Stimulated activated CD4-positive, alpha-beta T cell treated with anti-CD3 and anti-CD28 coated beads, Interleukin-12 subunit alpha, Interleukin-12 subunit beta, amount 100 ng/mL, for 24 hours (primary cell): ENCODE results near the gene ARHGEF10L.

Experiments used
- DNase-seq, 2 experiments: peaks; one replicate each; pipeline ENCODE4 v3.0.0-alpha.2; 2020; ENCODE audit warnings: low read depth in 2 of 2

The ARHGEF10L gene

GRCh38 chr1:17594026-17594425 is 54.5 kb downstream of the ARHGEF10L start:
- no peak for DNase-seq

GRCh38 chr1:17594690-17595601 is 55.4 kb downstream of the ARHGEF10L start:
- no peak for DNase-seq

- no peak for DNase-seq
These were observed 56.1 kb downstream of the ARHGEF10L start for GRCh38 chr1:17595602-17595925.

GRCh38 chr1:17596186-17596585 is 56.7 kb downstream of the ARHGEF10L start:
- DNase-seq = no peak

GRCh38 chr1:17596651-17597509 is 57.4 kb downstream of the ARHGEF10L start:
- DNase-seq = no peak

GRCh38 chr1:17597651-17598050 is 58.2 kb downstream of the ARHGEF10L start:
- no peak for DNase-seq

GRCh38 chr1:17598251-17598650 is 58.8 kb downstream of the ARHGEF10L start:
- DNase-seq = no peak

GRCh38 chr1:17599291-17599953 is 59.9 kb downstream of the ARHGEF10L start:
- no peak for DNase-seq

- DNase-seq = no peak
These were observed 60.4 kb downstream of the ARHGEF10L start for GRCh38 chr1:17599954-17600300.

GRCh38 chr1:17600321-17600720 is 60.8 kb downstream of the ARHGEF10L start:
- DNase-seq = no peak

- DNase-seq = no peak
These were observed 62.3 kb downstream of the ARHGEF10L start for GRCh38 chr1:17601643-17602382.

GRCh38 chr1:17603091-17603841 is 63.8 kb downstream of the ARHGEF10L start:
- DNase-seq = no peak

- no peak for DNase-seq
These were observed 66.3 kb downstream of the ARHGEF10L start for GRCh38 chr1:17605582-17606344.

GRCh38 chr1:17606826-17607440 is 67.4 kb downstream of the ARHGEF10L start:
- DNase-seq = peak; percentile 2 to 48

GRCh38 chr1:17607644-17608581 is 68.4 kb downstream of the ARHGEF10L start:
- no peak for DNase-seq

- no peak for DNase-seq
These were observed 70.0 kb downstream of the ARHGEF10L start for GRCh38 chr1:17609529-17609928.

- no peak for DNase-seq
These were observed 70.6 kb downstream of the ARHGEF10L start for GRCh38 chr1:17610085-17610484.

- no peak for DNase-seq
These were observed 71.2 kb downstream of the ARHGEF10L start for GRCh38 chr1:17610713-17611112.

- no peak for DNase-seq
These were observed 72.5 kb downstream of the ARHGEF10L start for GRCh38 chr1:17611991-17612390.
